ENCODE measurements around the gene TRIM37. TPM values are rescaled to one million over a fixed set of nuclear protein-coding genes. Genes with fewer than 3 reads are reported as not detected.

TRIM37 gene
- total and polyA plus RNA-seq, 2 donors (not counting 1 experiment from before 2014, with no cell fraction given), result 5.1 to 28.3 TPM

GRCh38 chr17:59151591-59151990, 44.9 kb upstream of the TRIM37 start:
- no peak overlapping the region for H3K4me2 ChIP-seq (replicated peaks; ENCODE audit: low read depth, low read length, poor library complexity, severe bottlenecking)
- no peak overlapping the region for H2AFZ ChIP-seq (ENCODE audit: insufficient read depth, low read depth, low read length, poor library complexity, severe bottlenecking)
- CTCF ChIA-PET, result no interaction called here
- ATAC-seq (ENCODE audit: low read depth) (no peak), DNase-seq (no peak)
- H3K9ac ChIP-seq (ENCODE audit: low read length), result no peak overlapping the region
- H3K4me3 ChIP-seq (ENCODE audit: control extremely low read depth in 1 of 5, extremely low read depth in 1 of 5, insufficient read depth in 1 of 5, low read depth in 2 of 5, low read length in 4 of 5), result no peak overlapping the region
- TF ChIP-seq CTCF (IDR thresholded peaks at IDR 0.05) (no peak), EZH2 (IDR thresholded peaks at IDR 0.05; ENCODE audit: borderline replicate concordance, insufficient read depth, low read depth, low read length, poor library complexity, severe bottlenecking) (no peak)
- H4K20me1 ChIP-seq (ENCODE audit: control insufficient read depth, insufficient read depth, low read length, poor library complexity, severe bottlenecking), result no peaks in the 10 kb centered on the region
- no peaks in the 10 kb centered on the region for H3K36me3 ChIP-seq (replicated peaks in 1 of 2; ENCODE audit: control extremely low read depth in 1 of 2, control insufficient read depth in 1 of 2, extremely low read depth in 1 of 2, insufficient read depth in 2 of 2, low read length in 1 of 2)
- Mint-ChIP-seq H3K27ac (no peak overlapping the region), H3K27me3 (no peaks in the 10 kb centered on the region), H3K4me3 (no peak overlapping the region), H3K9me3 (ENCODE audit: insufficient read depth) (no peaks in the 10 kb centered on the region), H3K4me1 (peaks cover 15% of the 10 kb centered on the region)
- POLR2A ChIA-PET, result no interaction called here
- H3K79me2 ChIP-seq (ENCODE audit: control insufficient read depth, insufficient read depth, low read length), result peaks cover 74% of the 10 kb centered on the region
- peaks cover 9 to 15% of the 10 kb centered on the region in 2 donors for H3K4me1 ChIP-seq (ENCODE audit: control insufficient read depth in 2 of 2, insufficient read depth in 2 of 2, low read length in 2 of 2)
- H3K27ac ChIP-seq (ENCODE audit: low read length in 2 of 2), result no peak overlapping the region
- H3K27me3 ChIP-seq (replicated peaks in 1 of 4; ENCODE audit: control extremely low read depth in 1 of 4, control insufficient read depth in 3 of 4, insufficient read depth in 4 of 4, low read length in 3 of 4), result no peaks in the 10 kb centered on the region
- no peaks in the 10 kb centered on the region for H3K9me3 ChIP-seq (ENCODE audit: control extremely low read depth in 1 of 3, control insufficient read depth in 2 of 3, insufficient read depth in 1 of 3, low read length in 2 of 3)
- WGBS (ENCODE audit: insufficient coverage), result no CpG with 5 or more reads among the region's 1 CpG
- intact Hi-C loops (cut with micrococcal nuclease), result no loop called here

- ATAC-seq (ENCODE audit: low read depth), result no peak
- WGBS (ENCODE audit: insufficient coverage), result no CpG with 5 or more reads among the region's 5 CpGs
- no peak overlapping the region for H2AFZ ChIP-seq (ENCODE audit: insufficient read depth, low read depth, low read length, poor library complexity, severe bottlenecking)
- Mint-ChIP-seq H3K9me3 (ENCODE audit: insufficient read depth) (no peaks in the 10 kb centered on the region), H3K4me3 (no peak overlapping the region), H3K4me1 (peaks cover 15% of the 10 kb centered on the region), H3K27ac (no peak overlapping the region), H3K27me3 (no peaks in the 10 kb centered on the region)
- no peaks in the 10 kb centered on the region for H3K27me3 ChIP-seq (replicated peaks in 1 of 4; ENCODE audit: control extremely low read depth in 1 of 4, control insufficient read depth in 3 of 4, insufficient read depth in 4 of 4, low read length in 3 of 4)
- no peaks in the 10 kb centered on the region for H4K20me1 ChIP-seq (ENCODE audit: control insufficient read depth, insufficient read depth, low read length, poor library complexity, severe bottlenecking)
- no peaks in the 10 kb centered on the region for H3K36me3 ChIP-seq (replicated peaks in 1 of 2; ENCODE audit: control extremely low read depth in 1 of 2, control insufficient read depth in 1 of 2, extremely low read depth in 1 of 2, insufficient read depth in 2 of 2, low read length in 1 of 2)
- CTCF ChIA-PET, result no interaction called here
- intact Hi-C loops (cut with micrococcal nuclease), result no loop called here
- TF ChIP-seq EZH2 (IDR thresholded peaks at IDR 0.05; ENCODE audit: borderline replicate concordance, insufficient read depth, low read depth, low read length, poor library complexity, severe bottlenecking) (no peak), CTCF (IDR thresholded peaks at IDR 0.05) (no peak)
- peaks cover 5 to 10% of the 10 kb centered on the region in 2 donors for H3K4me1 ChIP-seq (ENCODE audit: control insufficient read depth in 2 of 2, insufficient read depth in 2 of 2, low read length in 2 of 2)
- H3K9ac ChIP-seq (ENCODE audit: low read length), result no peak overlapping the region
- no peak for DNase-seq
- H3K4me3 ChIP-seq (ENCODE audit: control extremely low read depth in 1 of 5, extremely low read depth in 1 of 5, insufficient read depth in 1 of 5, low read depth in 2 of 5, low read length in 4 of 5), result no peak overlapping the region
- POLR2A ChIA-PET, result no interaction called here
- H3K79me2 ChIP-seq (ENCODE audit: control insufficient read depth, insufficient read depth, low read length), result peaks cover 79% of the 10 kb centered on the region
- H3K4me2 ChIP-seq (replicated peaks; ENCODE audit: low read depth, low read length, poor library complexity, severe bottlenecking), result no peak overlapping the region
- no peak overlapping the region for H3K27ac ChIP-seq (ENCODE audit: low read length in 2 of 2)
- no peaks in the 10 kb centered on the region for H3K9me3 ChIP-seq (ENCODE audit: control extremely low read depth in 1 of 3, control insufficient read depth in 2 of 3, insufficient read depth in 1 of 3, low read length in 2 of 3)
These were observed 44.3 kb upstream of the TRIM37 start for GRCh38 chr17:59151006-59151405.

Data from B cell (primary cell).